ENCODE results near the gene ARMH2.

ARMH2 gene

DNA sequence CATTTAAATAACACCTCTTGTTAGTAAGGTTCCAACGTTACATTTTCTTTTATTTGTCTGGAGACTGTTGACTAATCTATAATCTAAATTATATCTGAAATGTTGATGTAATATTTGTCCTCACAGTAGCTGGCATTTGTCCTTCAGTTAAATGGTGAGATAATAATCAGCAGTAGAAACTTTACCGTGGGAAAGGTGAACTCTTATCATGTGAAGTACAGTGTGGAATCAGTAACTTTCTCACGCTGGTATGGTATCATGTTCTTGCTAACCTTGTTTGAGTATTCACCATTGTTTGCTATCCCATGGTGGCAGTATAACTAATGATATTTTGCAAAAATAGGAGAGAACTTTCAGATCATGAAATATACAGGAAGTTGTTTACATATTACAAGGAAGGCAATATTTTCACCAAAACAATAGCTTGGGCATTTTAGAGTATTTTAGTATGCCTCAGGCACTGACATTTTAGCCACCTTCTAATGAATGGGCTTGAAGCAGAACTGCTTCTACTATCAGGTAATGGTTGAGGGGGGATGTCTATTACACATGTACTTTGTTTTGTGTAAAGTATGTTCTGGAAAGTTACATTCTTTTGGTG lies 19.2 kb downstream of the ARMH2 start:
- no peak for TF ChIP-seq ESRRG (CRISPR knock-in tag; IDR thresholded peaks at IDR 0.05)
- TF ChIP-seq, protein P1, sequence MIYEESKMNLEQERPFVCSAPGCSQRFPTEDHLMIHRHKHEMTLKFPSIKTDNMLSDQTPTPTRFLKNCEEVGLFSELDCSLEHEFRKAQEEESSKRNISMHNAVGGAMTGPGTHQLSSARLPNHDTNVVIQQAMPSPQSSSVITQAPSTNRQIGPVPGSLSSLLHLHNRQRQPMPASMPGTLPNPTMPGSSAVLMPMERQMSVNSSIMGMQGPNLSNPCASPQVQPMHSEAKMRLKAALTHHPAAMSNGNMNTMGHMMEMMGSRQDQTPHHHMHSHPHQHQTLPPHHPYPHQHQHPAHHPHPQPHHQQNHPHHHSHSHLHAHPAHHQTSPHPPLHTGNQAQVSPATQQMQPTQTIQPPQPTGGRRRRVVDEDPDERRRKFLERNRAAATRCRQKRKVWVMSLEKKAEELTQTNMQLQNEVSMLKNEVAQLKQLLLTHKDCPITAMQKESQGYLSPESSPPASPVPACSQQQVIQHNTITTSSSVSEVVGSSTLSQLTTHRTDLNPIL (CRISPR knock-in tag; IDR thresholded peaks at IDR 0.05; ENCODE audit: low read depth), result peak; percentile 68
- peak; percentile 80 for TF ChIP-seq ISL1 (CRISPR knock-in tag; IDR thresholded peaks at IDR 0.05)
- no peak for ATAC-seq

- no peak for TF ChIP-seq ISL1 (CRISPR knock-in tag; IDR thresholded peaks at IDR 0.05)
- TF ChIP-seq ARNTL (CRISPR knock-in tag; IDR thresholded peaks at IDR 0.05; ENCODE audit: borderline replicate concordance, low read depth), result no peak
- ATAC-seq, result no peak
Measured at GRCh38 chr6:24778878-24779277, 19.8 kb downstream of the ARMH2 start.

DNA sequence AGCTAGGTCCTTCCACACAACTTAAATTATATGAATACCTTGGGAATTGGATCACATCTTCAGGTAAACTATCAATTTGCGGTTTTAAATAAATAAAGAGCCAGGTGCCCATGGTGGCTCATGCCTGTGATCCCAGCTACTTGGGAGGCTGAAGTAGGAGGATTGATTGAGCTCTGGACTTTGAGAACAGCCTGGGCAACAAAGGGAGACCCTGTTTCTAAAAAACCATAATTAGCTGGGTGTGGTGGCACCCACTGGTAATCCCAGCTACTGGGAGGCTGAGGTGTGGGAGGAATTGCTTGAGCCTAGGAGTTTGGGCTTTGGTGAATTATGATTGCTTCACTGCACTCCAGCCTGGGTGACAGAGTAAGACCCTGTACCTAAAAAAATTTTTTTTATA lies 20.6 kb downstream of the ARMH2 start:
- TF ChIP-seq TSHZ2 (CRISPR knock-in tag; IDR thresholded peaks at IDR 0.05), result no peak
- TF ChIP-seq ZFP30 (CRISPR knock-in tag; IDR thresholded peaks at IDR 0.05), result no peak
- TF ChIP-seq, protein P1 (CRISPR knock-in tag; IDR thresholded peaks at IDR 0.05; ENCODE audit: low read depth), result no peak
- TF ChIP-seq RARB (CRISPR knock-in tag; IDR thresholded peaks at IDR 0.05), result no peak
- TF ChIP-seq, protein P2, sequence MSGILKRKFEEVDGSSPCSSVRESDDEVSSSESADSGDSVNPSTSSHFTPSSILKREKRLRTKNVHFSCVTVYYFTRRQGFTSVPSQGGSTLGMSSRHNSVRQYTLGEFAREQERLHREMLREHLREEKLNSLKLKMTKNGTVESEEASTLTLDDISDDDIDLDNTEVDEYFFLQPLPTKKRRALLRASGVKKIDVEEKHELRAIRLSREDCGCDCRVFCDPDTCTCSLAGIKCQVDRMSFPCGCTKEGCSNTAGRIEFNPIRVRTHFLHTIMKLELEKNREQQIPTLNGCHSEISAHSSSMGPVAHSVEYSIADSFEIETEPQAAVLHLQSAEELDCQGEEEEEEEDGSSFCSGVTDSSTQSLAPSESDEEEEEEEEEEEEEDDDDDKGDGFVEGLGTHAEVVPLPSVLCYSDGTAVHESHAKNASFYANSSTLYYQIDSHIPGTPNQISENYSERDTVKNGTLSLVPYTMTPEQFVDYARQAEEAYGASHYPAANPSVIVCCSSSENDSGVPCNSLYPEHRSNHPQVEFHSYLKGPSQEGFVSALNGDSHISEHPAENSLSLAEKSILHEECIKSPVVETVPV (CRISPR knock-in tag; IDR thresholded peaks at IDR 0.05), result no peak
- ATAC-seq, result no peak

GRCh38 chr6:24777227-24777626 lies 21.5 kb downstream of the ARMH2 start:
- no peak for ATAC-seq
- TF ChIP-seq GLIS3 (CRISPR knock-in tag; IDR thresholded peaks at IDR 0.05), result no peak
- no peak for TF ChIP-seq CSDC2 (CRISPR knock-in tag; IDR thresholded peaks at IDR 0.05)
- no peak for TF ChIP-seq PATZ1 (CRISPR knock-in tag; IDR thresholded peaks at IDR 0.05; ENCODE audit: borderline replicate concordance)
- no peak for TF ChIP-seq BACH2 (CRISPR knock-in tag; IDR thresholded peaks at IDR 0.05; ENCODE audit: borderline replicate concordance)
- TF ChIP-seq TCF4 (CRISPR knock-in tag; IDR thresholded peaks at IDR 0.05; ENCODE audit: borderline replicate concordance), result no peak
- no peak for TF ChIP-seq RARB (CRISPR knock-in tag; IDR thresholded peaks at IDR 0.05)
- TF ChIP-seq ZFP30 (CRISPR knock-in tag; IDR thresholded peaks at IDR 0.05), result no peak
- no peak for TF ChIP-seq TSHZ2 (CRISPR knock-in tag; IDR thresholded peaks at IDR 0.05)
- TF ChIP-seq, protein P1 (CRISPR knock-in tag; IDR thresholded peaks at IDR 0.05; ENCODE audit: low read depth), result no peak
- TF ChIP-seq ZNF70 (CRISPR knock-in tag; IDR thresholded peaks at IDR 0.05), result no peak
- TF ChIP-seq ARNTL (CRISPR knock-in tag; IDR thresholded peaks at IDR 0.05; ENCODE audit: borderline replicate concordance, low read depth), result no peak
- no peak for TF ChIP-seq ZC3H10 (CRISPR knock-in tag; IDR thresholded peaks at IDR 0.05)
- TF ChIP-seq, protein P3, sequence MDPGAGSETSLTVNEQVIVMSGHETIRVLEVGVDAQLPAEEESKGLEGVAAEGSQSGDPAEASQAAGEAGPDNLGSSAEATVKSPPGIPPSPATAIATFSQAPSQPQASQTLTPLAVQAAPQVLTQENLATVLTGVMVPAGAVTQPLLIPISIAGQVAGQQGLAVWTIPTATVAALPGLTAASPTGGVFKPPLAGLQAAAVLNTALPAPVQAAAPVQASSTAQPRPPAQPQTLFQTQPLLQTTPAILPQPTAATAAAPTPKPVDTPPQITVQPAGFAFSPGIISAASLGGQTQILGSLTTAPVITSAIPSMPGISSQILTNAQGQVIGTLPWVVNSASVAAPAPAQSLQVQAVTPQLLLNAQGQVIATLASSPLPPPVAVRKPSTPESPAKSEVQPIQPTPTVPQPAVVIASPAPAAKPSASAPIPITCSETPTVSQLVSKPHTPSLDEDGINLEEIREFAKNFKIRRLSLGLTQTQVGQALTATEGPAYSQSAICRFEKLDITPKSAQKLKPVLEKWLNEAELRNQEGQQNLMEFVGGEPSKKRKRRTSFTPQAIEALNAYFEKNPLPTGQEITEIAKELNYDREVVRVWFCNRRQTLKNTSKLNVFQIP (CRISPR knock-in tag; IDR thresholded peaks at IDR 0.05; ENCODE audit: borderline replicate concordance, low read depth), result no peak
- TF ChIP-seq SNAI2 (CRISPR knock-in tag; IDR thresholded peaks at IDR 0.05), result no peak

Data from SK-N-SH treated with all-trans-retinoic acid at 6 μM for 48 hours (cell line).